Neural progenitor cell (in vitro differentiated cells): ENCODE data around the gene C15orf62. TPM values are rescaled to one million over a fixed set of nuclear protein-coding genes. Genes with fewer than 3 reads are reported as not detected.

Experiments used
- DNase-seq: peaks from one replicate; pipeline ENCODE4 v3.0.0-alpha.2; 2016; ENCODE audit warnings: low spot score
- H2AFZ ChIP-seq: fragments of 200-600 bp; sonication (generic); replicated peaks from 2 replicates; pipeline ENCODE4 v1.6.1; 2016; ENCODE audit warnings: antibody characterized with exemption
- H3F3A ChIP-seq: fragments of 200-600 bp; sonication (generic); 2 replicates; pipeline ENCODE4 v1.6.1; 2016; ENCODE audit warnings: antibody characterized with exemption, low read depth
- H3K27ac ChIP-seq: fragments of 200-600 bp; sonication (generic); 2 replicates; pipeline ENCODE4 v1.5.1; 2016; ENCODE audit warnings: mild to moderate bottlenecking
- H3K27me3 ChIP-seq: fragments of 200-600 bp; sonication (generic); 2 replicates; pipeline ENCODE4 v1.6.1; 2016; ENCODE audit warnings: mild to moderate bottlenecking, moderate library complexity
- H3K36me3 ChIP-seq: fragments of 200-600 bp; sonication (generic); 2 replicates; pipeline ENCODE4 v1.5.1; 2016
- H3K4me1 ChIP-seq: fragments of 200-600 bp; sonication (generic); 2 replicates; pipeline ENCODE4 v1.6.1; 2016; ENCODE audit warnings: mixed run types
- H3K4me2 ChIP-seq: fragments of 200-600 bp; sonication (generic); 2 replicates; pipeline ENCODE4 v1.6.1; 2016
- H3K4me3 ChIP-seq: fragments of 200-600 bp; sonication (generic); 2 replicates; pipeline ENCODE4 v1.5.1; 2016
- H3K79me2 ChIP-seq: fragments of 200-600 bp; sonication (generic); 2 replicates; pipeline ENCODE4 v1.6.1; 2016; ENCODE audit warnings: low read depth
- H3K9ac ChIP-seq: fragments of 200-600 bp; sonication (generic); 2 replicates; pipeline ENCODE4 v1.6.1; 2016
- H3K9me3 ChIP-seq: fragments of 200-600 bp; sonication (generic); 2 replicates; pipeline ENCODE4 v1.5.1; 2016; ENCODE audit warnings: low read depth
- H4K20me1 ChIP-seq: fragments of 200-600 bp; sonication (generic); 2 replicates; pipeline ENCODE4 v1.6.1; 2016; ENCODE audit warnings: low read depth
- H3K27ac Mint-ChIP-seq: 3 replicates; pipeline ENCODE4 v1.8.0; 2021; ENCODE audit warnings: mixed read lengths
- H3K27me3 Mint-ChIP-seq: 2 replicates; pipeline ENCODE4 v1.8.0; 2022; ENCODE audit warnings: low read depth, mild to moderate bottlenecking, inconsistent platforms, moderate library complexity, mixed read lengths; ENCODE audit not compliant: insufficient read depth
- H3K36me3 Mint-ChIP-seq: 3 replicates; pipeline ENCODE4 v1.8.0; 2021; ENCODE audit warnings: mixed read lengths
- H3K4me1 Mint-ChIP-seq: 3 replicates; pipeline ENCODE4 v1.8.0; 2021; ENCODE audit warnings: mixed read lengths
- H3K4me3 Mint-ChIP-seq: 3 replicates; pipeline ENCODE4 v1.8.0; 2021; ENCODE audit warnings: mild to moderate bottlenecking, moderate library complexity, mixed read lengths
- H3K9me3 Mint-ChIP-seq: 3 replicates; pipeline ENCODE4 v1.8.0; 2020; ENCODE audit warnings: mixed read lengths
- CTCF ChIP-seq: fragments of 200-600 bp; sonication (generic); IDR thresholded peaks from 2 replicates; pipeline ENCODE4 v1.5.1; 2017; ENCODE audit warnings: antibody characterized with exemption, mild to moderate bottlenecking
- EZH2 ChIP-seq: fragments of 200-600 bp; sonication (generic); IDR thresholded peaks from 2 replicates; pipeline ENCODE4 v1.6.1; 2017; ENCODE audit warnings: antibody characterized with exemption, mild to moderate bottlenecking, moderate library complexity
- EZH2phosphoT487 ChIP-seq: fragments of 200-600 bp; sonication (generic); IDR thresholded peaks from 2 replicates; pipeline ENCODE4 v1.6.1; 2017; ENCODE audit warnings: antibody characterized with exemption
- total RNA-seq: library from RNA; depleted of rRNA; stranded (reverse); fragments of >200 nt; gene quantifications from 2 replicates; pipeline ENCODE4 v1.2.3, GENCODE V29; 2015; ENCODE audit warnings: low replicate concordance

Gene C15orf62
- total RNA-seq, 1 donor from 2014 or later: not detected

- Mint-ChIP-seq H3K9me3 (no peaks in the 10 kb centered on the region), H3K27ac (no peak overlapping the region), H3K4me1 (no peaks in the 10 kb centered on the region), H3K36me3 (peaks cover 16% of the 10 kb centered on the region), H3K27me3 (peaks cover 4% of the 10 kb centered on the region), H3K4me3 (no peak overlapping the region)
- Histone ChIP-seq H3F3A (peaks cover 28% of the 10 kb centered on the region), H3K4me2 (no peak overlapping the region), H3K4me3 (no peak overlapping the region), H4K20me1 (peaks cover 5% of the 10 kb centered on the region), H3K27ac (no peak overlapping the region), H3K9me3 (no peaks in the 10 kb centered on the region), H3K27me3 (no peaks in the 10 kb centered on the region), H3K36me3 (no peaks in the 10 kb centered on the region), H3K79me2 (no peaks in the 10 kb centered on the region), H2AFZ (no peak overlapping the region), H3K4me1 (no peaks in the 10 kb centered on the region), H3K9ac (no peak overlapping the region)
- no peak for DNase-seq
- TF ChIP-seq EZH2phosphoT487 (no peak), EZH2 (no peak), CTCF (peak; percentile 13)
Measured at GRCh38 chr15:40739854-40740253, 29.9 kb upstream of the C15orf62 start.

- peaks cover 5% of the 10 kb centered on the region for H4K20me1 ChIP-seq
- TF ChIP-seq EZH2phosphoT487: no peak
- no peak for TF ChIP-seq CTCF
- TF ChIP-seq EZH2: no peak
- no peak overlapping the region for H3K4me3 ChIP-seq
- no peaks in the 10 kb centered on the region for H3K4me1 Mint-ChIP-seq
- H3K4me3 Mint-ChIP-seq: no peak overlapping the region
- H3K27ac ChIP-seq: no peak overlapping the region
- H3K9me3 ChIP-seq: no peaks in the 10 kb centered on the region
- no peaks in the 10 kb centered on the region for H3K9me3 Mint-ChIP-seq
- H3K9ac ChIP-seq: no peak overlapping the region
- H3F3A ChIP-seq: peaks cover 35% of the 10 kb centered on the region
- no peaks in the 10 kb centered on the region for H3K27me3 ChIP-seq
- H3K4me1 ChIP-seq: no peaks in the 10 kb centered on the region
- no peaks in the 10 kb centered on the region for H3K79me2 ChIP-seq
- no peak for DNase-seq
- H3K36me3 ChIP-seq: no peaks in the 10 kb centered on the region
- H3K27me3 Mint-ChIP-seq: peaks cover 13% of the 10 kb centered on the region
- no peak overlapping the region for H2AFZ ChIP-seq
- peaks cover 21% of the 10 kb centered on the region for H3K36me3 Mint-ChIP-seq
- no peak overlapping the region for H3K27ac Mint-ChIP-seq
- no peak overlapping the region for H3K4me2 ChIP-seq
Measured at GRCh38 chr15:40743485-40743901, 26.3 kb upstream of the C15orf62 start.

- Mint-ChIP-seq H3K4me1 (no peaks in the 10 kb centered on the region), H3K27me3 (peaks cover 13% of the 10 kb centered on the region), H3K9me3 (no peaks in the 10 kb centered on the region), H3K4me3 (no peak overlapping the region), H3K27ac (no peak overlapping the region), H3K36me3 (peaks cover 17% of the 10 kb centered on the region)
- no peak overlapping the region for H3K4me3 ChIP-seq
- peaks cover 32% of the 10 kb centered on the region for H3F3A ChIP-seq
- H3K9me3 ChIP-seq: no peaks in the 10 kb centered on the region
- H3K27ac ChIP-seq: peak overlapping the region; percentile 49
- no peaks in the 10 kb centered on the region for H3K36me3 ChIP-seq
- H3K4me1 ChIP-seq: no peaks in the 10 kb centered on the region
- H4K20me1 ChIP-seq: no peaks in the 10 kb centered on the region
- DNase-seq: no peak
- no peak overlapping the region for H3K4me2 ChIP-seq
- H3K27me3 ChIP-seq: no peaks in the 10 kb centered on the region
- no peak overlapping the region for H3K9ac ChIP-seq
- H2AFZ ChIP-seq: no peak overlapping the region
- no peaks in the 10 kb centered on the region for H3K79me2 ChIP-seq
- TF ChIP-seq EZH2: no peak
- peak; percentile 9 for TF ChIP-seq CTCF
- no peak for TF ChIP-seq EZH2phosphoT487
Measured at GRCh38 chr15:40743921-40744814, 25.6 kb upstream of the C15orf62 start.
